ENCODE results near the gene OR1D2.
"Not testable (repeated sequence)": the region's sequence is repeated elsewhere in the genome, so short reads cannot be mapped to it uniquely, and the experiment has no call there.

DNA sequence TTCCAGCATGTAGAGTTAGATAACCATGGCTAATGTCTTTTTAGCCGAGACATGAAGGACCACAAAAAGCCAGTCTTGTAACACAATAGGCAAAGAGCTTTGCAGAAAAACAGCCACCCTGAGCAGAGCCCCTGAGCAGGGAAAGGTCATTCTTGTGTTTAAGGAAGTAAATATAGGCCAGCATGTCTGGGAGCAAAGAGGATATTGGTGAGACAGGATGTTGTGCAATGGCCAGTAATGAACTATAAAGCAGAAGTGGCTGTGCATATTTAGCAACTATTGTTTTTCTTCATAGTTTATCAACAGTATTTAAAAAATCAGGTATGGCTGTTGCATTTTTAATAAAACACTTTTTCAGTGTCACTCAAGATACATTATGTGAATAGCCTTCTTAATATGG, 39.0 kb downstream of the OR1D2 start:
- not testable (repeated sequence) for TF ChIP-seq POLR2AphosphoS5 (IDR thresholded peaks at IDR 0.05; ENCODE audit: low read depth, low read length); SIN3A (IDR thresholded peaks at IDR 0.05; ENCODE audit: borderline replicate concordance, low read depth, low read length); CHD2 (IDR thresholded peaks at IDR 0.05; ENCODE audit: low read length, partially characterized antibody)
- TF ChIP-seq, protein P1, sequence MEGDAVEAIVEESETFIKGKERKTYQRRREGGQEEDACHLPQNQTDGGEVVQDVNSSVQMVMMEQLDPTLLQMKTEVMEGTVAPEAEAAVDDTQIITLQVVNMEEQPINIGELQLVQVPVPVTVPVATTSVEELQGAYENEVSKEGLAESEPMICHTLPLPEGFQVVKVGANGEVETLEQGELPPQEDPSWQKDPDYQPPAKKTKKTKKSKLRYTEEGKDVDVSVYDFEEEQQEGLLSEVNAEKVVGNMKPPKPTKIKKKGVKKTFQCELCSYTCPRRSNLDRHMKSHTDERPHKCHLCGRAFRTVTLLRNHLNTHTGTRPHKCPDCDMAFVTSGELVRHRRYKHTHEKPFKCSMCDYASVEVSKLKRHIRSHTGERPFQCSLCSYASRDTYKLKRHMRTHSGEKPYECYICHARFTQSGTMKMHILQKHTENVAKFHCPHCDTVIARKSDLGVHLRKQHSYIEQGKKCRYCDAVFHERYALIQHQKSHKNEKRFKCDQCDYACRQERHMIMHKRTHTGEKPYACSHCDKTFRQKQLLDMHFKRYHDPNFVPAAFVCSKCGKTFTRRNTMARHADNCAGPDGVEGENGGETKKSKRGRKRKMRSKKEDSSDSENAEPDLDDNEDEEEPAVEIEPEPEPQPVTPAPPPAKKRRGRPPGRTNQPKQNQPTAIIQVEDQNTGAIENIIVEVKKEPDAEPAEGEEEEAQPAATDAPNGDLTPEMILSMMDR (IDR thresholded peaks at IDR 0.05), result not testable (repeated sequence)
